HG03108 (cell line): ENCODE results near the gene HYCC1.
"Not testable (repeated sequence)": the region's sequence is repeated elsewhere in the genome, so short reads cannot be mapped to it uniquely, and the experiment has no call there.

Experiments used
- ATAC-seq: cut with Tn5 transposase; IDR thresholded peaks from one replicate; pipeline ENCODE4 v1.9.1; 2021; ENCODE audit warnings: moderate library complexity; ENCODE audit not compliant: unreplicated experiment

Gene HYCC1

GRCh38 chr7:22989643-22990587, 24.0 kb downstream of the HYCC1 start:
- no peak for ATAC-seq

- ATAC-seq: no peak
These were observed 28.5 kb downstream of the HYCC1 start for GRCh38 chr7:22985436-22985835.

GRCh38 chr7:22983257-22983855, 30.6 kb downstream of the HYCC1 start:
- ATAC-seq: no peak

GRCh38 chr7:22980422-22980821, 33.5 kb downstream of the HYCC1 start:
- ATAC-seq: no peak

- no peak for ATAC-seq
These were observed 34.1 kb downstream of the HYCC1 start for GRCh38 chr7:22979861-22980260.

- ATAC-seq: no peak
These were observed 34.7 kb downstream of the HYCC1 start for GRCh38 chr7:22979251-22979650.

GRCh38 chr7:22974636-22975035, 39.3 kb downstream of the HYCC1 start:
- ATAC-seq: not testable (repeated sequence)

- no peak for ATAC-seq
These were observed 41.7 kb downstream of the HYCC1 start for GRCh38 chr7:22972207-22972606.

GRCh38 chr7:22969010-22969431, 44.9 kb downstream of the HYCC1 start:
- ATAC-seq: no peak
